ENCODE measurements around the gene ITGB4. TPM values are rescaled to one million over a fixed set of nuclear protein-coding genes. Genes with fewer than 3 reads are reported as not detected.

ITGB4 gene
- total and polyA plus RNA-seq, 9 of the 15 experiments (the other 6 are each of a cell fraction or from before 2014, with no cell fraction given): 0.05 to 2.8 (median 0.76) TPM; not detected in 3

DNA sequence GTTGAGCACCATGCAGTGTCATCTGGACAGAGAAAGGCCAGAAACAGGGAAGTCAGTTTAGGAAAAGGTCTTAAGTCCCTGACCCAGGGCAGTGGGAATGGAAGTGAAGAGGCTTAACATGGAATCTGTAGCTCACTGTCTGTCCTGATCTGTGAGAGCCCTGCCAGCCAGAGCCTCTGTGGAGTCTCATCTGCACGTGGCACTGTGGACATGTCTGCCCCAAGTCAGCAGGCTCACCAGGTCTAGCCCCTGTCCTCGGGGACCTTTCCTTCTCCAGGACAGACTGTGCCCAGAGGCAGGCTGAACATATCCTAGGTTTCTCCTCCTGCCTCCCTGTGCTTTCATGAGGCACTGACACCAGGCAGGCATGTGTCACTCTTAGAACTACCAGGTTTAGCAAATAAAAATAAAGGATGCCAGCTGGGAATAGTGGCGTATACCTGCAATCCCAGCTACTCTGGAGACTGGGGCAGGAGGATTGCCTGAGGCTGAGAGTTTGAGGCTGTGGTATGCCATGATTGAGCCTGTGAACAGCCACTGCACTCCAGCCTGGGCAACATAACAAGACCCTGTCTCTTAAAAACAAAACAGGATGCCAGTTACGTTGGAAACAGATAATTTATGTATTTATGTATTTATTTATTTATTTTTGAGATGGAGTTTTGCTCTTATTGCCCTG is 85.7 kb downstream of the ITGB4 start:
- POLR2A ChIA-PET: interaction anchor here (0.6 to 4.1 kb wide), 10 partner anchors 11 to 34 kb away, joined by 3 to 37 read pairs (median 3); a partner anchor contains a TSS
- Histone ChIP-seq H3K27ac (ENCODE audit: extremely low read depth, low read depth, low read length) (no peak overlapping the region), H3K36me3 (ENCODE audit: control insufficient read depth, insufficient read depth, low read length) (peaks cover 17% of the 10 kb centered on the region; the same call in 2 of the 3 replicates), H3K4me1 (replicated peaks in 1 of 2; ENCODE audit: control insufficient read depth in 2 of 2, insufficient read depth in 2 of 2, low read length in 2 of 2) (peaks cover 10 to 14% of the 10 kb centered on the region in 2 experiments), H3K4me2 (ENCODE audit: insufficient read depth, low read length) (no peak overlapping the region), H3K9me1 (ENCODE audit: control insufficient read depth, insufficient read depth, low read length) (no peaks in the 10 kb centered on the region), H3K4me3 (no peak overlapping the region), H3K9ac (ENCODE audit: insufficient read depth in 1 of 2, low read depth in 2 of 2, low read length in 2 of 2) (no peak overlapping the region), H3K9me3 (replicated peaks; ENCODE audit: control insufficient read depth, insufficient read depth, low read depth, low read length) (no peaks in the 10 kb centered on the region), H3K79me2 (ENCODE audit: control insufficient read depth, insufficient read depth, low read length) (no peaks in the 10 kb centered on the region), H2AFZ (ENCODE audit: low read depth, low read length) (no peak overlapping the region), H4K20me1 (replicated peaks; ENCODE audit: control insufficient read depth, insufficient read depth, low read length) (no peaks in the 10 kb centered on the region), H3K27me3 (ENCODE audit: control insufficient read depth in 2 of 2, insufficient read depth in 2 of 2, low read length in 2 of 2) (no peaks in the 10 kb centered on the region)
- DNase-seq (ENCODE audit: extremely low read depth in 1 of 4, low spot score in 3 of 4) (no peak), ATAC-seq (no peak), FAIRE-seq (no peak)
- BruUV-seq (replicated peaks): no TSS peak
- TF ChIP-seq FOS (IDR thresholded peaks at IDR 0.05; ENCODE audit: extremely low read depth, insufficient read length) (no peak), TEAD4 (IDR thresholded peaks at IDR 0.05; ENCODE audit: low read length) (no peak), TEAD4 (CRISPR knock-in tag; IDR thresholded peaks at IDR 0.05; ENCODE audit: borderline replicate concordance) (no peak), TEAD2 (tag; IDR thresholded peaks at IDR 0.05) (no peak), MCM3 (IDR thresholded peaks at IDR 0.05) (no peak), GATAD2A (IDR thresholded peaks at IDR 0.05) (no peak), ATF7 (IDR thresholded peaks at IDR 0.05) (no peak), NFYB (IDR thresholded peaks at IDR 0.05; ENCODE audit: extremely low read depth, insufficient read length) (no peak), YBX1 (IDR thresholded peaks at IDR 0.05) (no peak), SOX6 (IDR thresholded peaks at IDR 0.05) (no peak), HNRNPUL1 (IDR thresholded peaks at IDR 0.05; ENCODE audit: low read length) (no peak), HDAC6 (IDR thresholded peaks at IDR 0.05; ENCODE audit: low read depth, low read length) (no peak), MAFK (IDR thresholded peaks at IDR 0.05; ENCODE audit: low read length) (no peak), MYNN (IDR thresholded peaks at IDR 0.05) (no peak), MYNN (CRISPR knock-in tag; IDR thresholded peaks at IDR 0.05) (no peak), ZNF232 (CRISPR knock-in tag; IDR thresholded peaks at IDR 0.05) (no peak), ZNF318 (IDR thresholded peaks at IDR 0.05; ENCODE audit: borderline replicate concordance in 1 of 2, low read depth in 1 of 2) (no peak)
- in situ Hi-C loops (cut with MboI) (no loop called here), intact Hi-C loops (cut with micrococcal nuclease) (no loop called here)
- WGBS (ENCODE audit: insufficient coverage, low coverage, missing lambda C conversion rate): 63% methylated on average over 4 of the region's 4 CpGs
- CTCF ChIA-PET (ENCODE audit: low intra/inter-chr PET ratio): no interaction called here

Measured in K562 (cell line).